ENCODE data around the gene ARHGEF25. TPM values are rescaled to one million over a fixed set of nuclear protein-coding genes. Genes with fewer than 3 reads are reported as not detected.

The ARHGEF25 gene
- total and polyA plus RNA-seq, 2 of the 13 experiments (the other 11 are each of a cell fraction or from before 2014, with no cell fraction given), result 11.5 to 12.5 TPM

- WGBS (ENCODE audit: low lambda C conversion rate), result 30% methylated on average over 3 of the region's 3 CpGs
- in situ Hi-C loops (cut with HindIII; ENCODE audit: extremely low pct_ligation_motif_present, low pct_unique_long_range_greater_than_20kb), result no loop called here
- TF ChIP-seq MTERF4 (CRISPR knock-in tag; IDR thresholded peaks at IDR 0.05), result no peak
- no peak for TF ChIP-seq CAMTA2 (CRISPR knock-in tag; IDR thresholded peaks at IDR 0.05; ENCODE audit: borderline replicate concordance)
- TF ChIP-seq ZNF124 (CRISPR knock-in tag; IDR thresholded peaks at IDR 0.05), result no peak
- no peak for TF ChIP-seq RERE (CRISPR knock-in tag; IDR thresholded peaks at IDR 0.05; ENCODE audit: low read depth)
- no peak for TF ChIP-seq SNRNP70 (IDR thresholded peaks at IDR 0.05; ENCODE audit: low read depth, low read length)
- TF ChIP-seq ZNF12 (CRISPR knock-in tag; IDR thresholded peaks at IDR 0.05), result no peak
- Histone ChIP-seq H2AFZ (ENCODE audit: low read length) (no peak overlapping the region), H3K9me3 (ENCODE audit: low read length) (no peaks in the 10 kb centered on the region), H3K27ac (ENCODE audit: extremely low read length, insufficient read depth, low read length) (no peak overlapping the region), H3K4me1 (ENCODE audit: insufficient read depth, low read length) (peaks cover 5% of the 10 kb centered on the region; the same call in 1 of the 2 replicates), H3K4me2 (ENCODE audit: low read depth, low read length) (no peak overlapping the region), H3K27me3 (ENCODE audit: control insufficient read depth in 1 of 2, insufficient read depth in 2 of 2, low read length in 2 of 2) (peaks cover 0 to 7% of the 10 kb centered on the region in 2 experiments; a peak in 2 of 5 replicates), H4K20me1 (ENCODE audit: insufficient read depth, low read length) (no peaks in the 10 kb centered on the region), H3K79me2 (ENCODE audit: insufficient read depth, low read length) (no peaks in the 10 kb centered on the region), H3K36me3 (replicated peaks in 1 of 2; ENCODE audit: control insufficient read depth in 1 of 2, insufficient read depth in 2 of 2, low read length in 2 of 2) (no peaks in the 10 kb centered on the region), H3K4me3 (replicated peaks in 1 of 3; ENCODE audit: insufficient read depth in 1 of 3, low read depth in 2 of 3, low read length in 3 of 3) (no peak overlapping the region), H3K9ac (ENCODE audit: insufficient read depth, low read depth, low read length) (no peak overlapping the region)
- ATAC-seq, result no peak
- CTCF ChIA-PET (ENCODE audit: low intra/inter-chr PET ratio, low total read pairs), result no interaction called here
- DNase-seq (ENCODE audit: low spot score), result no peak
- FAIRE-seq, result no peak
- BruUV-seq (replicated peaks), result no TSS peak
- POLR2A ChIA-PET, result no interaction called here
- intact Hi-C loops (cut with micrococcal nuclease; ENCODE audit: unreplicated experiment), result no loop called here
Measured at GRCh38 chr12:57638096-57638495, 26.9 kb downstream of the ARHGEF25 start.
